ENCODE results near the gene GET3. TPM values are rescaled to one million over a fixed set of nuclear protein-coding genes. Genes with fewer than 3 reads are reported as not detected.
A peak's percentile ranks its signal among the peaks of the same experiment; 100 is the strongest.

The GET3 gene
- total RNA-seq, 1 experiment from 2014 or later: 69.9 TPM

DNA sequence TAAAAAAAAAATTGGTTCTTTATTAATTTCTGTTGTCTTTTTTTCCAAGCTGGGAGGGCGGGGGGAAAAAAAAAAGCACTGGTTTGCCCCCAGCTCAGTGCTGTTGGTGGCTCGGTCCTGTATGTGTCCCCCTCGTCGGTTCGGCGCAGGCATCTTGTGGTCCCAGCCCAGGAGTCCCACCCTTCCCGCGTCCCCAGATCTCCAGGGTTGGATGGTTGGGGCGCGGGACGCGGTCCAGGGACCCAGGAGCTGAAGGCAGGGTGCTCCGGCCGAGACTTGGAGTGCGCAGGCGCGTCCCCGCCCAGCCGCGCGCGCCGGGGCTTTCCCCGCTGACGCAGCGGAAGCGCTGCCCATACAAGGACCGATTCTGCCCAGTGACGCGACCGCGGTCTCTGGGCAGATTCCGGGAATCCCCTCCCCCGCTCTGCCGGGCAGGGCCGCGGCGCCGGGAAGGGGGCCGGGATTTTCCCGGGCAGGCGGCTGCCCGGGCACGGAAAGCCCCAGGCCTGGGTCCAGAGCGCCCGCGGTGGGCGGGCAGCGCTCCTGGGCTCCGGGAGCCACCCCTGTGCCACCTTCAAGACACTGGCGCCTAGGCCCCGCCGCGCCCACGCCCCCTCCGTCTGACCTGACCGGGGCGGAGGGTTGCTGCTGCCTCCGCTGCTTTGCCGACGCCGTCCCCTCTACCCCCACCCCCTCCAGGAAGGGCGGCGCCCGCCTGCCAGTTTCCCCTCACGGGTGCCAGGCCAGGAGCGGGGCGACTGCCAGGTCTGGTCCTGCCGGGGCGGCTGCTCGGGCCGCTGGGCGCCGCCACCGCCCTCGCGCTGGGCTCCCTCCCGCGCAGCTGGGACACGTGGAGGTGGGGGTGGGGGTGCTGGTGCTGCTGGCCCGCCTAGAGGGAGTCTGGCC is 56.2 kb downstream of the GET3 start:
- intact Hi-C loops (cut with micrococcal nuclease; ENCODE audit: unreplicated experiment) (no loop called here), in situ Hi-C loops (cut with HindIII; ENCODE audit: low pct_unique_long_range_greater_than_20kb, low sequenced_read_pairs) (no loop called here)
- ChIA-PET POLR2A (interaction anchor here (0.6 to 2.8 kb wide), 3 partner anchors 16 to 112 kb away, joined by 4 to 16 read pairs (median 9); no protein-coding TSS in a partner anchor), CTCF (interaction anchor here (0.6 to 1.1 kb wide), 3 partner anchors 27 to 42 kb away, joined by 3 to 4 read pairs (median 3); no protein-coding TSS in a partner anchor)
- Histone ChIP-seq H3K27me3 (ENCODE audit: control insufficient read depth, insufficient read depth, low read length) (no peaks in the 10 kb centered on the region), H3K4me1 (ENCODE audit: control insufficient read depth, insufficient read depth, low read length) (peaks cover 21% of the 10 kb centered on the region), H3K4me3 (ENCODE audit: low read depth in 2 of 2, low read length in 2 of 2) (peak overlapping the region; percentile 75 to 79), H3K36me3 (ENCODE audit: control insufficient read depth, insufficient read depth, low read length) (peaks cover 2% of the 10 kb centered on the region), H3K27ac (ENCODE audit: low read length) (peak overlapping the region; percentile 87), H3K9me3 (ENCODE audit: control insufficient read depth, insufficient read depth, low read depth, low read length) (no peaks in the 10 kb centered on the region)
- ATAC-seq (peak; percentile 43), DNase-seq (ENCODE audit: low read depth, low spot score) (no peak)
- BruUV-seq (replicated peaks): no TSS peak
- TF ChIP-seq TCF7L2 (IDR thresholded peaks at IDR 0.05; ENCODE audit: low read depth, low read length) (no peak; the same call in 1 of the 2 replicates), POLR2AphosphoS5 (IDR thresholded peaks at IDR 0.05; ENCODE audit: low read depth, low read length) (peak; percentile 59; the same call in 1 of the 2 replicates), SIN3A (IDR thresholded peaks at IDR 0.05; ENCODE audit: borderline replicate concordance, insufficient read depth, low read depth, low read length) (peak; percentile 54; the same call in 1 of the 2 replicates)
- TF ChIP-seq, protein P1, sequence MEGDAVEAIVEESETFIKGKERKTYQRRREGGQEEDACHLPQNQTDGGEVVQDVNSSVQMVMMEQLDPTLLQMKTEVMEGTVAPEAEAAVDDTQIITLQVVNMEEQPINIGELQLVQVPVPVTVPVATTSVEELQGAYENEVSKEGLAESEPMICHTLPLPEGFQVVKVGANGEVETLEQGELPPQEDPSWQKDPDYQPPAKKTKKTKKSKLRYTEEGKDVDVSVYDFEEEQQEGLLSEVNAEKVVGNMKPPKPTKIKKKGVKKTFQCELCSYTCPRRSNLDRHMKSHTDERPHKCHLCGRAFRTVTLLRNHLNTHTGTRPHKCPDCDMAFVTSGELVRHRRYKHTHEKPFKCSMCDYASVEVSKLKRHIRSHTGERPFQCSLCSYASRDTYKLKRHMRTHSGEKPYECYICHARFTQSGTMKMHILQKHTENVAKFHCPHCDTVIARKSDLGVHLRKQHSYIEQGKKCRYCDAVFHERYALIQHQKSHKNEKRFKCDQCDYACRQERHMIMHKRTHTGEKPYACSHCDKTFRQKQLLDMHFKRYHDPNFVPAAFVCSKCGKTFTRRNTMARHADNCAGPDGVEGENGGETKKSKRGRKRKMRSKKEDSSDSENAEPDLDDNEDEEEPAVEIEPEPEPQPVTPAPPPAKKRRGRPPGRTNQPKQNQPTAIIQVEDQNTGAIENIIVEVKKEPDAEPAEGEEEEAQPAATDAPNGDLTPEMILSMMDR (IDR thresholded peaks at IDR 0.05): no peak
- TF ChIP-seq, protein P2, sequence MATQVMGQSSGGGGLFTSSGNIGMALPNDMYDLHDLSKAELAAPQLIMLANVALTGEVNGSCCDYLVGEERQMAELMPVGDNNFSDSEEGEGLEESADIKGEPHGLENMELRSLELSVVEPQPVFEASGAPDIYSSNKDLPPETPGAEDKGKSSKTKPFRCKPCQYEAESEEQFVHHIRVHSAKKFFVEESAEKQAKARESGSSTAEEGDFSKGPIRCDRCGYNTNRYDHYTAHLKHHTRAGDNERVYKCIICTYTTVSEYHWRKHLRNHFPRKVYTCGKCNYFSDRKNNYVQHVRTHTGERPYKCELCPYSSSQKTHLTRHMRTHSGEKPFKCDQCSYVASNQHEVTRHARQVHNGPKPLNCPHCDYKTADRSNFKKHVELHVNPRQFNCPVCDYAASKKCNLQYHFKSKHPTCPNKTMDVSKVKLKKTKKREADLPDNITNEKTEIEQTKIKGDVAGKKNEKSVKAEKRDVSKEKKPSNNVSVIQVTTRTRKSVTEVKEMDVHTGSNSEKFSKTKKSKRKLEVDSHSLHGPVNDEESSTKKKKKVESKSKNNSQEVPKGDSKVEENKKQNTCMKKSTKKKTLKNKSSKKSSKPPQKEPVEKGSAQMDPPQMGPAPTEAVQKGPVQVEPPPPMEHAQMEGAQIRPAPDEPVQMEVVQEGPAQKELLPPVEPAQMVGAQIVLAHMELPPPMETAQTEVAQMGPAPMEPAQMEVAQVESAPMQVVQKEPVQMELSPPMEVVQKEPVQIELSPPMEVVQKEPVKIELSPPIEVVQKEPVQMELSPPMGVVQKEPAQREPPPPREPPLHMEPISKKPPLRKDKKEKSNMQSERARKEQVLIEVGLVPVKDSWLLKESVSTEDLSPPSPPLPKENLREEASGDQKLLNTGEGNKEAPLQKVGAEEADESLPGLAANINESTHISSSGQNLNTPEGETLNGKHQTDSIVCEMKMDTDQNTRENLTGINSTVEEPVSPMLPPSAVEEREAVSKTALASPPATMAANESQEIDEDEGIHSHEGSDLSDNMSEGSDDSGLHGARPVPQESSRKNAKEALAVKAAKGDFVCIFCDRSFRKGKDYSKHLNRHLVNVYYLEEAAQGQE (IDR thresholded peaks at IDR 0.05; ENCODE audit: insufficient read depth in 1 of 2, low read depth in 2 of 2, low read length in 1 of 2): no peak; a peak in 1 of 4 replicates

DNA sequence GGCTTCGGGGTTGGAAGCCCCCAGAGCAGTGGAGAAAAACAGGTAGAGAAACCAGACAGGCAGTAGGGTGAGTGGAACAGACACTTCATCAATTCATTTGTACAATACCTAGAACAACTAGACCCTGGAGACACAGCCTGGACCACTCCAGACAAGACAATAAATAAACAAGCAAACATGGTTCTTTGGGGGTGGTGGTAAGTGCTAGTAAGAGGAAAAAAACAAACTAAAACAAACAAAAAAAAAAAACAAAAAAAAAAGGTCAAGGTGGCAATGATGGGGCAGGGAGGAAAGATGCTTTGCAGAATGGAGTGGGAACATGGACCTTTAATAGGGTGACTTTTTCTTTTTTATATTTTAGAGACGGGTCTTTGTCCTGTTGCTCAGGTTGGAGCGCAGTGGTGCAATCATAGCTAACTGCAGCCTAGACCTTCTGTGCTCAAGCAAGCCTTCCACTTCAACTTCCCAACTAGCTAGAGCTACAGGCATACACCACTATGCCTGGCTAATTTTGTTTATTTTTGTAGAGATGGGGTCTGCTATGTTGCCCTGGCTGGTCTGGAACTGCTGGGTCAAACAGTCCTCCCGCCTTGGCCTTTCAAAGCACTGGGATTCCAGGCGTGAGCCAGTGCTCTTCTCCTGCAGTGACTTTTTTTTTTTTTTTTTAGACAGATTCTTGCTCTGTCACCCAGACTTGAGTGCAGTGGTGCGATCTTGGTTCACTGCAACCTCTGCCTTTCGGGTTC is 57.1 kb downstream of the GET3 start:
- H3K9me3 ChIP-seq (ENCODE audit: control insufficient read depth, insufficient read depth, low read depth, low read length): no peaks in the 10 kb centered on the region
- ChIA-PET POLR2A (interaction anchor here (0.6 kb wide), 3 partner anchors 12 to 112 kb away, joined by 4 to 9 read pairs (median 7); no protein-coding TSS in a partner anchor), CTCF (interaction anchor here (0.7 to 2.9 kb wide), 4 partner anchors 17 to 34 kb away, joined by 11 to 37 read pairs (median 18); no protein-coding TSS in a partner anchor)
- H3K27ac ChIP-seq (ENCODE audit: low read length): peak overlapping the region; percentile 87
- H3K4me1 ChIP-seq (ENCODE audit: control insufficient read depth, insufficient read depth, low read length): peaks cover 16% of the 10 kb centered on the region
- ATAC-seq: no peak
- BruUV-seq (replicated peaks): no TSS peak
- intact Hi-C loops (cut with micrococcal nuclease; ENCODE audit: unreplicated experiment) (no loop called here), in situ Hi-C loops (cut with HindIII; ENCODE audit: low pct_unique_long_range_greater_than_20kb, low sequenced_read_pairs) (no loop called here)
- H3K36me3 ChIP-seq (ENCODE audit: control insufficient read depth, insufficient read depth, low read length): peaks cover 2% of the 10 kb centered on the region
- no peak for TF ChIP-seq SIN3A (IDR thresholded peaks at IDR 0.05; ENCODE audit: borderline replicate concordance, insufficient read depth, low read depth, low read length)
- no peak for TF ChIP-seq TCF7L2 (IDR thresholded peaks at IDR 0.05; ENCODE audit: low read depth, low read length)
- no peak; the same call in 1 of the 2 replicates for TF ChIP-seq POLR2AphosphoS5 (IDR thresholded peaks at IDR 0.05; ENCODE audit: low read depth, low read length)
- TF ChIP-seq, protein P1 (IDR thresholded peaks at IDR 0.05): no peak
- TF ChIP-seq, protein P2 (IDR thresholded peaks at IDR 0.05; ENCODE audit: insufficient read depth in 1 of 2, low read depth in 2 of 2, low read length in 1 of 2): no peak
- H3K4me3 ChIP-seq (ENCODE audit: low read depth in 2 of 2, low read length in 2 of 2): peak overlapping the region; percentile 75 to 79
- H3K27me3 ChIP-seq (ENCODE audit: control insufficient read depth, insufficient read depth, low read length): no peaks in the 10 kb centered on the region
- DNase-seq (ENCODE audit: low read depth, low spot score): no peak

All from Panc1 (cell line).